IMR-90 (cell line): Measurements from ENCODE around the gene EIF2B2.

ENCODE experiments used
- CEBPB ChIP-seq: IDR thresholded peaks from 2 replicates; pipeline ENCODE4 v1.6.1; 2012; ENCODE audit warnings: low read depth, low read length, improper control_type of control experiment
- MAFK ChIP-seq: IDR thresholded peaks from 2 replicates; pipeline ENCODE4 v1.6.1; 2012; ENCODE audit warnings: low read depth, low read length, improper control_type of control experiment
- POLR2A ChIP-seq: IDR thresholded peaks from 2 replicates; pipeline ENCODE4 v1.6.1; 2012; ENCODE audit warnings: mild to moderate bottlenecking, low read depth, low read length
- RAD21 ChIP-seq: IDR thresholded peaks from 2 replicates; pipeline ENCODE4 v1.6.1; 2012; ENCODE audit warnings: low read length, improper control_type of control experiment
- RCOR1 ChIP-seq: IDR thresholded peaks from 2 replicates; pipeline ENCODE4 v1.6.1; 2012; ENCODE audit warnings: mild to moderate bottlenecking, low read length, improper control_type of control experiment; ENCODE audit not compliant: insufficient replicate concordance
- SMC3 ChIP-seq: fragments of 150-350 bp; IDR thresholded peaks from 2 replicates; pipeline ENCODE4 v1.6.1; 2016; ENCODE audit warnings: low read depth, mild to moderate bottlenecking, antibody characterized with exemption, low read length, moderate library complexity
- TF ChIP-seq, protein P1 (sequence below): conservative IDR thresholded peaks from 2 replicates; pipeline ENCODE4 v1.5.1; 2012; ENCODE audit warnings: mild to moderate bottlenecking, low read depth, low read length, improper control_type of control experiment

DNA sequence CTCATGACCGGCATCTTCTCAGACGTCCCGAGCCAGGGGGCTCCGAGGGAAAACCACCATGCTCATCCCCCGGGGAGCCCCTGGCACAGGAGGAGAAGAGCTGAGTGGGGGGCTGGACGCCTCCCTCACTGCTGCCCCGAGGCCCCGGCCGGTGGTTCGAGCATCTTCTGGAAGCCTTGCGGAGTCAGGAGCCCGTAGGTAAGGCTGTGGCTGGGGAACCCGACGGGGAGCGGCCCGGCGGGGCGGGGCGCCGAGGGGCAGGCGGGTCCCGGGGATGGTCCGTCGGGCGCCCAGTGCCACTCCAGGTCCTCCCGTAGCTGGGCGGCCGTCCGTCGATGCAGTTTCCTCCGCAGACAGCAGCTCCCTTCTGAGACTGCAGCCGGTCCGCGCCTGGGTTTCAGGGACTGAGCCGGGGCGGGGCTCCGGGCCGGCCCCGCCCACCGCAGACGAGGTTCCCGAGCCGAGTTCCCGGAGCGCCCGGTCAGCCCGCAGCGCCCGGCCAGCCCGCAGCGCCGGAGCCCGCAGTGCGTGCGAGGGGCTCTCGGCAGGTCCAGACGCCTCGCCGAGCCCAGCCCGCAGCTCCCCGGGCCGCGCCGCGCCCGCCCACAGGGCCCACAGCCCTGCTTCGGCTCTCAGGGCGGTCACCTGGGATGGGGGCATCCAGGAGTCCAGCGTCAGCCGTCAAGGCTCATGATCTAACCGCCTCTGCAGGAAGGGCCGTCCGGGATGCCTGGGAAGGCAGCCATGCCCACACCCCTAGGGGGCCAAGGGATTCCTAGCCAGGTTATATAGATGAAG lies 47.3 kb upstream of the EIF2B2 start, which contains the start of gene PGF:
- TF ChIP-seq, protein P1, sequence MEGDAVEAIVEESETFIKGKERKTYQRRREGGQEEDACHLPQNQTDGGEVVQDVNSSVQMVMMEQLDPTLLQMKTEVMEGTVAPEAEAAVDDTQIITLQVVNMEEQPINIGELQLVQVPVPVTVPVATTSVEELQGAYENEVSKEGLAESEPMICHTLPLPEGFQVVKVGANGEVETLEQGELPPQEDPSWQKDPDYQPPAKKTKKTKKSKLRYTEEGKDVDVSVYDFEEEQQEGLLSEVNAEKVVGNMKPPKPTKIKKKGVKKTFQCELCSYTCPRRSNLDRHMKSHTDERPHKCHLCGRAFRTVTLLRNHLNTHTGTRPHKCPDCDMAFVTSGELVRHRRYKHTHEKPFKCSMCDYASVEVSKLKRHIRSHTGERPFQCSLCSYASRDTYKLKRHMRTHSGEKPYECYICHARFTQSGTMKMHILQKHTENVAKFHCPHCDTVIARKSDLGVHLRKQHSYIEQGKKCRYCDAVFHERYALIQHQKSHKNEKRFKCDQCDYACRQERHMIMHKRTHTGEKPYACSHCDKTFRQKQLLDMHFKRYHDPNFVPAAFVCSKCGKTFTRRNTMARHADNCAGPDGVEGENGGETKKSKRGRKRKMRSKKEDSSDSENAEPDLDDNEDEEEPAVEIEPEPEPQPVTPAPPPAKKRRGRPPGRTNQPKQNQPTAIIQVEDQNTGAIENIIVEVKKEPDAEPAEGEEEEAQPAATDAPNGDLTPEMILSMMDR, result no peak
- TF ChIP-seq SMC3, result no peak
- TF ChIP-seq POLR2A, result no peak
- no peak for TF ChIP-seq RCOR1
- no peak for TF ChIP-seq MAFK
- no peak for TF ChIP-seq CEBPB
- TF ChIP-seq RAD21, result no peak
